ENCODE data around the gene LARP1B.
"Not testable (repeated sequence)": the region's sequence is repeated elsewhere in the genome, so short reads cannot be mapped to it uniquely, and the experiment has no call there.

Gene LARP1B

DNA sequence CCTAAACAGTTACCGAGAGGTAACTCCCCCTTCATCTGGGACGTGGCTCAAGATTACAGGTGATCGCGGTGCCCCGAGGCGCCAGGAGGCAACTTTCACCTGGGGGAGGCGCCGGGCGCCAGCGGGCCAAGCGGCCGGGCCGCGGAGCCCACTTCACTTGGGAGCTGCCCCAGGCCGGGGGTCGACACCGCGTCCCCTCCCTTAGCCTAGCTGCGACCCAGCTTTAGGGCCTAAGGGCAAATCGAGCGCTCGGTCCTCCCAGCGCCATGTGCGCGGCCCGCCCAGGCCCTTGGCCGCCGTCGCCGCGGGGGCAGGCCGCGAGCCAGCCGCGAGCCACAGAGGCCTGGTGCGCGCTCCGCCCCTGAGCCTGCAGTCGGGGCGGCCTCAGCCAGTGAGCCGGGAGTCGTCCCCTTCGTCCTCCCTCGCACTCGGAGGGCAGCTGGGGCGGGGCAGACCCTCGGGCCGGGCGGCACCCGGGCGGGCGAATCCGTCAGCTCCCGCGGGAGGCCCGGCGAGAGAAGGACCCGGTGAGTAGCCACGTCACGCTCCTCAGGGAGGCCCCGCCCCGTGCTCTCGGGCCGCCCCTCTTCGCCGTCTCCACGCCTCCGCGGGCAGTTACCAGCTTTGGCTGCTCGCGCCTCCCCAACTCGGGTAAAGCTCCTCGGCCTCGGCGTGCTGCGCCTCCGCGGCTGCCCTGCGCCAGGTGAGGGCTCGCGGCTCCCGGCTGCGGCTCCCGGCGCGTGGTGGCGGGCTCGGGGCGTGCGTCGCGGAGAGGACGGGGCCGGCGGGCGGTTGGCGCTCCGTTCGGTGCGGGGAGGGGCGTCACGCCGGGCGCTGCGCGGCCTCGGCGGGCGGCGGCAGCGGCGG, at the start of gene LARP1B:
TSS of gene LARP1B (plus strand) at position 614 of the 867 bp plus-strand sequence. CDS start 13,640 bp downstream, outside the sequence.
- DNase-seq: peak; percentile 67 to 95 (median 88)

GRCh38 chr4:128025319-128025718, 35.8 kb upstream of the LARP1B start:
- DNase-seq: no peak

DNA sequence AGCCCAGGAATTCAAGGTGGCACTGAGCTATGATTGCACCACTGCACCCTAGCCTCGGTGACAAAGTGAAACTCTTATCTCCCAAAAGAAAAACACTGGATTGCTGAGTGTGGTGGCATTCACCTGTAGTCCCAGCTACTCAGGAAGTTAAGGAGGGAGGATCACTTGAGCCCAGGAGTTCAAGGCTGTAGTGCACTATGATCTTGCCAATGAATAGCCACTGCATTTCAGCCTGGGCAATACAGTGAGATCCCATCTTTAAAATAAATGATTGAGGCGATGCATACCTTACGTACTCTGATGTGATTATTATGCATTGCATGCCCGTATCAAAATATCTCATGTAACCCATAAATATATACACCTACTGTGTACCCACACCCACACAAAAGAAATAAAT, 31.2 kb upstream of the LARP1B start:
- no peak for DNase-seq

DNA sequence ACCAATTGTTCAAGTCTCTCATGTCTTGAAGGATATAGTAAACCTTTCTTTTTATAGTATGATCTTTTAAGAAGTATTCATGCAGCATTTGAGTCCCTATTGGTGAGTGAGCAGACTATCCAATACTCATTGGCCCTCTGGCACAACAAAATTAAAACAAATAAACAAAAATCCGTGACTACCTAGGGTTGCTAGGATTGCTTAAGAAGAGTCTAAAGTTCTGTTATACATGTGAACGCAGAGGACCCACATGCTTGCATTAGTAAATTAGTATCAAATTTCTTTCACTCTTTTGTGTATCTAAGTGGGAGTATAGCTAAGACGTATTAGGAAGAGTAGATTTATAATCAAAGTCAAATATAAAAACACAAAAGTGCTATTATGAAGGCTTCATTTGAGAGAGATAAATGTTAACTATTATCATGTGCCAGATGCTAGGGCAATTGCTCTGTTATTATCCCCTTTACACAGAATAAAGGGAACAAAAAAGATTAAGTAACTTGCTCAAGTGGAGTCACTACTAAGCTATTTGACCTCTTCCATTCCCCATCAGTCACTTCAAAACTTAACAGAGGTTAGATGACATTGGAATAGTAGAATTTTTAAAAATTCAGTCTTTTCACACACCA, 29.2 kb upstream of the LARP1B start:
- DNase-seq: no peak

- DNase-seq: no peak
Observed at GRCh38 chr4:128039568-128039967, 21.5 kb upstream of the LARP1B start.

DNA sequence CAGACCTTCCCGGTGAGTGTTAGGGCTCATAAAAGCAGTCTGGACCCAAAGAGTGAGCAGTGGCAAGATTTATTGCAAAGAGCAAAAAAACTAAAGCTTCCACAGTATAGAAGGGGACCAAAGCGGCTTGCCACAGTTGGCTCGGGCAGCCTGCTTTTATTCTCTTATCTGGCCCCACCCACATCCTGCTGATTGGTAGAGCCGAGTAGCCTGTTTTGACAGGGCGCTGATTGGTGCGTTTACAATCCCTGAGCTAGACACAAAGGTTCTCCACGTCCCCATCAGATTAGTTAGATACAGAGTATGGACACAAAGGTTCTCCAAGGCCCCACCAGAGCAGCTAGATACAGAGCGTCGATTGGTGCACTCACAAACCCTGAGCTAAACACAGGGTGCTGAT, 14.1 kb upstream of the LARP1B start:
- DNase-seq: not testable (repeated sequence)

- DNase-seq: not testable (repeated sequence)
Observed at GRCh38 chr4:128047514-128047913, 13.6 kb upstream of the LARP1B start.

GRCh38 chr4:128051229-128051628, 9.9 kb upstream of the LARP1B start:
- not testable (repeated sequence) for DNase-seq

GRCh38 chr4:128054907-128055306, 6.2 kb upstream of the LARP1B start:
- not testable (repeated sequence) for DNase-seq

DNA sequence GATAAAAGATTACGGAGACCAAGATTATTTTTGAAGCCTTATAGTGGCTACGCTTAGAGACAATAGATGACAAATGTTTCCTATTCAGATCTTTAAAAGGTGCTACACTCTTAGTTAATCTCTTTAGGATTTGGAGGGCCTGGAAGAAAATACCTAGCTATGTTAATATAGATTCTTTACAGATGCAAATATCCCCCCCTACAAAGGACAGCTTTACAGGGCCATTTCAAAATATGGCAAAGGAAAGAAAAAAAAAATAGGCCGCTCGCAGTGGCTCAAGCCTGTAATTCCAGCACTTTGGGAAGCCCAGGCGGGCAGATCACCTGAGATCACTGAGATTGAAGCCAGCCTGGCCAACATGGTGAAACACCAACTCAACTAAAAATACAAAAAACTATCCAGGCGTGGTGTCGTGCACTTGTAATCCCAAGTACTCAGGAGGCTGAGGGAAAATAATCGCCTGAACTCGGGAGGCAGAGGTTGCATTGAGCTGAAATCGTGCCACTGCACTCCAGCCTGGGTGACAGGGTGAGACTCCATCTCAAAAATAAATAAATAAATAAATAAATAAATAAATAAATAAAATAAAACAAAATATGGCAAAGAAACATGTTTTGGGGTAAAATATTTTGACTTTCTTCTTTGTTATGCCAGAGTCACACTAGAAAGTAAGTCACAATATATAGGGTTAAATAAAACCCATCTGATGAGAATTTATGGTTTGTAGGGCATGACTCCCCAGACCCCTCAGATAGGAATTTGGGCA, 5.5 kb upstream of the LARP1B start:
- not testable (repeated sequence) for DNase-seq

- DNase-seq: no peak
Observed at GRCh38 chr4:128056396-128056795, 4.7 kb upstream of the LARP1B start.

- peak in 1 of 51 donors; percentile 1 for DNase-seq
Observed at GRCh38 chr4:128060121-128060698, 902 bp upstream of the LARP1B start.

DNA sequence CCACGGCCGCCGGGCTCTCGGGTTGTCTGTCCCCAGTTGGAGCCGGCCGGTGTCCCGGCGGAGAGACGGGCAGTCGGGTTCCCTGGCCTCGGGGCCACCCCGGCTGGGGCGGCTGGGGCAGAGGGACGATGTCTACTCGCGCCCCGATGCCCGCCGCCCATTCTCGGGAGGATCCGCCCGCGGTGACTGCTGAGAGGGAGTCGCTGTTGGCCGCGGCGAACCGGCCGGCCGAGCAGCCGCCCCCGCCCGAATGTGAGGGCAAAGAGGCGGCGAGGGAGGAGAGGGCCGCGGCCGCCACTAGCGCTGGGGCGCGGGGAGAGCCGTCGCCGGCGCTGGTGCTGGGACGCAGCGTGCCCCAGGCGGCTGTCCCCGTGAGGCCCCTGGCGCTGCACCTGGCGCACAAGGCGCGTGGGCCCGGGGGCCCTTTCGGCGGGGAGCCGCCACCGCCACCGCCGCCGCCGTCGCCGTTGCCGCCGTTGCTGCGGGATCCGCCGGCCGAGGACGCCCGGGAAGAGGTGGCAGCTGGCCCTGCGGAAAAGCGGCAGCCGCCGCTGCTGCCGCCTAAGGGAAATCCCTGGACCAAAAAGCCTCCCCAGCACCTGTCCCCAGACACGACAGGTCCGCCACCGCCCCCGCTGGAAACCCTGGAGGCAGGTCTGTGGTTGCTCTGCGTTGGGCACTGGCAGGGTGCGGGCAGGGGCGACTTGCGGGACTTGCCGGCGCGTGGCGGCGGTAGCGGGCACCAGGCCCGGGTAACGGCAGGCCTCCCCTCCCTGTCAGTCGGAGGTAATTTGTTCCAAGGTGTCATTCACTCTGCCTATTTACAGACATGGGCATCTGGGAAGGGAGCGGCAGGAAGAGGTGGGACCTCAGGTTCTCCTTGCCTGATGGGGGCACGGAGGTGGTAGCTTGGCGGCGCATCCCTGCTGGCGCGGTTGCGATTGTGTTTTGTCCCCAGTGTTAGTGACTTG, 739 bp downstream of the LARP1B start:
- peak in 50 of 51 donors; percentile 5 to 73 (median 44) for DNase-seq

DNA sequence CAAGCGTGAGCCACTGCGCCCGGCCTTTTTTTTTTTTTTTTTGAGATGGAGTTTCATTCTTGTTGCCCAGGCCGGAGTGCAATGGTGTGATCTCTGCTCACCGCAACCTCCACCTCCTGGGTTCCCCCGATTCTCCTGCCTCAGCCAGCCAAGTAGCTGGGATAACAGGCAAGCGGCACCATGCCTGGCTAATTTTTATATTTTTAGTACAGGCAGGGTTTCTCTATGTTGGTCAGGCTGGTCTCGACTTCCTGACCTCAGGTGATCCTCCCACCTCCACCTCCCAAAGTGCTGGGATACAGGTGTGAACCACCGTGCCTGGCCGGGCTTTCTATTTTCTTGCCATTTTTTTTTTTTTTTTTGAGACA, 5.3 kb downstream of the LARP1B start:
- DNase-seq: not testable (repeated sequence)

DNA sequence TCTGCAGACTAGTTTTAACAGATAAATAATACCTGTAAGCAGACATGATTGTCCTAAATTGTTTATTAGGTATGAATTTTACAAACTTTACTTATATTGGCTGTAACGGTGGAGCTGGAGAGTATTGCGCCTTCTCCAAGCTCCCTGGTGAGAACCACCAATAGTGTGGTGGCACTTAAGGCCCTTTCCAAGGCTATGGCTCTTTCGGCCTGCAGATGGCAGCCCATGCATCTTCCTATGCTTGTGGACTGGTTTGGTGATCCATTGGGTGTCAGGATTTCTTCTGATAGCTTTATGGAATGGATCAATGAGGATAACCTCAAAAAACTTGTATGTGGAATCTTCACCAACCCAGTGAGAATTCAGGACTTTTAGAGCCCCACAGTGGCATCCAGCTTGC, 7.8 kb downstream of the LARP1B start:
- DNase-seq: no peak

DNA sequence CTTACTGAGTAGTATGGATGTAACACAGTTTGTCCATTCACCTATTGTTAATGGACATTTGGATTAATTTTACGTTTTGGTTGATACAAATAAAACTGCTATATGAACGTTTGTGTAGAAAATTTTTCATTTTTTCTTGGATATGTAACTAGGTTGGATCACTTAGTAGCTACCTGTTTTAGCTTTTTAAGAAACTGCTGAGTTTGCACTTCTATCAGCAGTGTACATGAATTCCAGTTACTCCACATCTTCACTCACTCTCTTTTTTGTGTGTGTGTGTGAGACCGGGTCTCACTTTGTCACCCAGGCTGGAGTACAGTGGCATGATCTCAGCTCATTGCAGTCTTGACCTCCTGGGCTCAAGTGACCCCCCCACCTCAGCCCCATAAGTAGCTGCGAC, 15.4 kb downstream of the LARP1B start:
- DNase-seq: no peak

- DNase-seq: not testable (repeated sequence)
Observed at GRCh38 chr4:128095293-128095692, 34.2 kb downstream of the LARP1B start.

- DNase-seq: no peak
Observed at GRCh38 chr4:128107766-128108165, 46.7 kb downstream of the LARP1B start.

DNA sequence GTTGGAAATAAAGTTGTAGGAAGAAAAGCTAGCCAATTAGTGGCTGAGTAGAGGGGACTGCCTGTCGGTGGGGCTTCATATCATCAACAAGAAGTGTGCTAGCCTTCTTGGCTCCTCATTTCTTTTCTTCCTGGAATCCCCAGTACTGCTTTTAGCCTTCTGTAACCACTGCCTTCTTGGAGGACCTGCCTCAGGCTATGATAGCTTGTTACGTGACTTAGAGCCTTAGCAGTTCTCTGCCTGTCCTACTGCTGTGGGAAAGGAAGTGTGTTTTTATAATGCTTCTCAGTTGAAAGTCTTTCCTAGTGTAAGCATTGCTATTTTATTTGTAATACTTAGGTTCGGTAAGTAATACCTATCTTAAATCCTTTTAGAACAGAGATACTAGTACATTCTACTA, 61.9 kb downstream of the LARP1B start:
- DNase-seq: no peak

GRCh38 chr4:128130621-128131020, 69.5 kb downstream of the LARP1B start:
- DNase-seq: no peak

DNA sequence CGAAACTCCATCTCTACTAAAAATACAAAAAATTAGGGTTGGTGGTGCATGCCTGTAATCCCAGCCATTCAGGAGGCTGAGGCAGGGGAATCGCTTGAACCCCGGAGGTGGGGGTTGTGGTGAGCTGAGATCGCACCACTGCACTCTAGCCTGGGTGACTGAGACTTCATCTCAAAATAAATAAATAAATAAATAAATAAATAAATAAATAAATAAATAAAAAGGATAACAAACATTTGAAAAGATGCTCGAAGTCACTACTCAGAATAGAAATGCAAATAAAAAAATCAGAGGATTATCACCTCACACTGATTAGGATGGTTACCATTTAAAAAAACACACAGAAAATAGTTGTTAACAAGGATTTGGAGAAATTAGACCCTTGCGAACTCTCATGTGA, 73.8 kb downstream of the LARP1B start:
- no peak for DNase-seq
